ENCODE data around the gene PAK5.

DNA sequence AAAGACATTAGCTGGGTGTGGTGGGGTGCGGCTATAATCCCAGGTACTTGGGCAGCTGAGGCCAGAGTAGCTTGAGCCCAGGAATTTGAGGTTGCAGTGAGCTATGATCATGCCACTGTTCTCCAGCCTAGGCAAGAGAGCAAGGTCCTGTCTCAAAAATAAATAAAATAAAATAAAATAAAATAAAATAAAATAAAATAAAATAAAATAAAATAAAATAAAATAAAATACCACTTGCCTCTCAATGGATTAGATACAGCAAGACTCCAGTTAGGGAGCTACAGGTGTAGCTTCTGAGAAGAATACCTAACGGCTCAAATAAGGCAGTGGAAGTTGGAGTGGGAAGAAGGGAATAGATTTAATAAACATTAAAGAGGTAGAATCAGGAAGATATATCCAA, 13.7 kb upstream of the PAK5 start:
- TF ChIP-seq, protein P1, sequence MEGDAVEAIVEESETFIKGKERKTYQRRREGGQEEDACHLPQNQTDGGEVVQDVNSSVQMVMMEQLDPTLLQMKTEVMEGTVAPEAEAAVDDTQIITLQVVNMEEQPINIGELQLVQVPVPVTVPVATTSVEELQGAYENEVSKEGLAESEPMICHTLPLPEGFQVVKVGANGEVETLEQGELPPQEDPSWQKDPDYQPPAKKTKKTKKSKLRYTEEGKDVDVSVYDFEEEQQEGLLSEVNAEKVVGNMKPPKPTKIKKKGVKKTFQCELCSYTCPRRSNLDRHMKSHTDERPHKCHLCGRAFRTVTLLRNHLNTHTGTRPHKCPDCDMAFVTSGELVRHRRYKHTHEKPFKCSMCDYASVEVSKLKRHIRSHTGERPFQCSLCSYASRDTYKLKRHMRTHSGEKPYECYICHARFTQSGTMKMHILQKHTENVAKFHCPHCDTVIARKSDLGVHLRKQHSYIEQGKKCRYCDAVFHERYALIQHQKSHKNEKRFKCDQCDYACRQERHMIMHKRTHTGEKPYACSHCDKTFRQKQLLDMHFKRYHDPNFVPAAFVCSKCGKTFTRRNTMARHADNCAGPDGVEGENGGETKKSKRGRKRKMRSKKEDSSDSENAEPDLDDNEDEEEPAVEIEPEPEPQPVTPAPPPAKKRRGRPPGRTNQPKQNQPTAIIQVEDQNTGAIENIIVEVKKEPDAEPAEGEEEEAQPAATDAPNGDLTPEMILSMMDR (IDR thresholded peaks at IDR 0.05): no peak
- no peak for TF ChIP-seq POLR2A (IDR thresholded peaks at IDR 0.05)
- TF ChIP-seq POLR2AphosphoS5 (IDR thresholded peaks at IDR 0.05; ENCODE audit: insufficient read depth in 1 of 2, low read depth in 1 of 2): no peak
